ENCODE data around the gene ANAPC5.

Gene ANAPC5

DNA sequence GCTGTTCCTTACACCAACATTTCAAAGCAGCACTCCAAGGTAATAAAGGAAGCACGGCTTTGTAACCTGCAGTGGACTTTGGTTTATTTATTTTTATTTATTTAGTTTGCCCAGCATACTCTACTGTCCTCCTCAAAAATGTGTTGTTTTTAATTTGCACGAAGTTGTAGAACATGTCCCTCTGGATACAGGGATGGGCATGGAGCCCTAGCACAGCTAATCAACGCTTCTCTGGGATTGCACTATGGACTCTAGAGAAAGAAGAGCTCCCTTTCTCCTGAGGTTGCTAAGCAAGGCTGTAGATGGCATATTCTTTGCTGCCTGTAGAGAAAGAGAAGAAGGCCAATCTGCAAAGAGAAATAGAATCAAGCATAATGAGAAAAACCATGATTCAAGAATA lies 5.9 kb upstream of the ANAPC5 start:
- WGBS (ENCODE audit: extremely low coverage, insufficient coverage, low lambda C conversion rate), result no CpG with 5 or more reads among the region's 3 CpGs
- Histone ChIP-seq H3K9ac (ENCODE audit: low read length) (no peak overlapping the region), H3K4me3 (ENCODE audit: low read length) (no peak overlapping the region), H2AK5ac (ENCODE audit: low read length) (no peak overlapping the region), H3K4ac (ENCODE audit: low read depth, low read length) (no peak overlapping the region), H3K4me2 (ENCODE audit: low read length) (no peak overlapping the region), H3K23ac (ENCODE audit: low read length) (no peak overlapping the region), H3K79me2 (ENCODE audit: control insufficient read depth, insufficient read depth, low read length) (no peaks in the 10 kb centered on the region), H3K27me3 (ENCODE audit: insufficient read depth, low read length, poor library complexity) (no peaks in the 10 kb centered on the region), H2BK120ac (ENCODE audit: low read depth, low read length) (no peak overlapping the region), H2BK5ac (ENCODE audit: low read length) (no peak overlapping the region), H4K5ac (ENCODE audit: low read length) (no peak overlapping the region), H3K79me1 (ENCODE audit: low read length) (no peaks in the 10 kb centered on the region), H3K36me3 (ENCODE audit: control insufficient read depth, insufficient read depth, low read length) (no peaks in the 10 kb centered on the region), H3K4me1 (ENCODE audit: control insufficient read depth, low read depth, low read length) (no peaks in the 10 kb centered on the region), H2BK15ac (replicated peaks; ENCODE audit: low read depth) (no peak overlapping the region), H4K8ac (ENCODE audit: low read depth, low read length) (no peak overlapping the region), H3K27ac (ENCODE audit: low read depth, low read length) (no peak overlapping the region), H3K18ac (ENCODE audit: low read length) (no peak overlapping the region), H3K56ac (ENCODE audit: low read length) (no peak overlapping the region)
- DNase-seq, result no peak

DNA sequence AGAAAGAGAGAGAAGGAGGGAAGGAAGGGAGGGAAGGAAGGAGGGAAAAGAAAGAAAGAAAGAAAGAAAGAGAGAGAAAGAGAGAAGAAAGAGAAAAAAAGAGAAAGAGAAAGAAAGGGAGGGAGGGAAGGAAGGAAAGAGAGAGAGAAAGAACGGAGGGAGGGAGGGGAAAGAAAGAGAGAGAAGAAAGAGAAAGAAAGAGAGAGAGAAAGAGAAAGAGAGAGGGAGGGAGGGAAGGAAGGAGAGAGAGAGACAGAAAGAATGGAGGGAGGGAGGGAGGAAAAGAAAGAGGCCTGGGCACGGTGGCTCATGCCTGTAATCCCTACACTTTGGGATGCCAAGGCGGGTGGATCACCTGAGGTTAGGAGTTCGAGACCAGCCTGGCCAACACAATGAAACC lies 5.1 kb upstream of the ANAPC5 start:
- H3K27ac ChIP-seq (ENCODE audit: low read depth, low read length), result no peak overlapping the region

DNA sequence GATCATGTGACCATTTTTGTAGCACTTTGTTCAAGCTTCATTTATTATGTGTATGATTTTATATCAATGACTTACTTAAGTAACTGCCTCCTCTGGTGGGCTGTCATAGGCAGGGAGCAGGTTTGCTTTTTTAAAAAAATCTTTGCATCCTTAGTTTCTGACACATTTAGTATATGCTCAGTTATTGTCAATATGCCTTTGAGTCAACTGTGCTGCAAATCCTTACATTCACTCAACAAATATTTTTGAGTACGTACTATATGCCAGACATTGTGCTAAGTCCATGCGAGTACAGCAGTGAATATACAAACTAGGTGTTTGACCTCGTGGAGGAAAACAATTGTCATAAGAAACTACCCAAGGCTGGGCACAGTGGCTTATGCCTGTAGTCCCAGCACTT lies 4.4 kb upstream of the ANAPC5 start:
- Histone ChIP-seq H3K27ac (ENCODE audit: low read depth, low read length) (no peak overlapping the region), H2AK5ac (ENCODE audit: low read length) (no peak overlapping the region), H3K79me2 (ENCODE audit: control insufficient read depth, insufficient read depth, low read length) (peaks cover 4% of the 10 kb centered on the region), H2BK120ac (ENCODE audit: low read depth, low read length) (no peak overlapping the region), H3K36me3 (ENCODE audit: control insufficient read depth, insufficient read depth, low read length) (no peaks in the 10 kb centered on the region), H3K27me3 (ENCODE audit: insufficient read depth, low read length, poor library complexity) (no peaks in the 10 kb centered on the region), H3K4me2 (ENCODE audit: low read length) (no peak overlapping the region), H4K8ac (ENCODE audit: low read depth, low read length) (no peak overlapping the region), H3K56ac (ENCODE audit: low read length) (no peak overlapping the region), H3K4me1 (ENCODE audit: control insufficient read depth, low read depth, low read length) (no peaks in the 10 kb centered on the region), H3K4ac (ENCODE audit: low read depth, low read length) (no peak overlapping the region), H3K23ac (ENCODE audit: low read length) (no peak overlapping the region), H2BK15ac (replicated peaks; ENCODE audit: low read depth) (no peak overlapping the region), H3K9ac (ENCODE audit: low read length) (no peak overlapping the region), H2BK5ac (ENCODE audit: low read length) (no peak overlapping the region), H3K4me3 (ENCODE audit: low read length) (no peak overlapping the region), H3K79me1 (ENCODE audit: low read length) (peaks cover 4% of the 10 kb centered on the region), H4K5ac (ENCODE audit: low read length) (no peak overlapping the region), H3K18ac (ENCODE audit: low read length) (no peak overlapping the region)
- WGBS (ENCODE audit: extremely low coverage, insufficient coverage, low lambda C conversion rate), result no CpG with 5 or more reads among the region's 3 CpGs
- no peak for DNase-seq

More for the DNA sequence above, 5.1 kb upstream of the ANAPC5 start:
- DNase-seq, result no peak
- Histone ChIP-seq H3K9ac (ENCODE audit: low read length) (no peak overlapping the region), H3K27me3 (ENCODE audit: insufficient read depth, low read length, poor library complexity) (no peaks in the 10 kb centered on the region), H4K5ac (ENCODE audit: low read length) (no peak overlapping the region), H2AK5ac (ENCODE audit: low read length) (no peak overlapping the region), H3K79me1 (ENCODE audit: low read length) (no peaks in the 10 kb centered on the region), H3K4me1 (ENCODE audit: control insufficient read depth, low read depth, low read length) (no peaks in the 10 kb centered on the region), H2BK5ac (ENCODE audit: low read length) (no peak overlapping the region), H4K8ac (ENCODE audit: low read depth, low read length) (no peak overlapping the region), H3K56ac (ENCODE audit: low read length) (no peak overlapping the region), H2BK15ac (replicated peaks; ENCODE audit: low read depth) (no peak overlapping the region), H2BK120ac (ENCODE audit: low read depth, low read length) (no peak overlapping the region), H3K4ac (ENCODE audit: low read depth, low read length) (no peak overlapping the region), H3K4me3 (ENCODE audit: low read length) (no peak overlapping the region), H3K23ac (ENCODE audit: low read length) (no peak overlapping the region), H3K36me3 (ENCODE audit: control insufficient read depth, insufficient read depth, low read length) (no peaks in the 10 kb centered on the region), H3K18ac (ENCODE audit: low read length) (no peak overlapping the region), H3K4me2 (ENCODE audit: low read length) (no peak overlapping the region), H3K79me2 (ENCODE audit: control insufficient read depth, insufficient read depth, low read length) (no peaks in the 10 kb centered on the region)
- no CpG with 5 or more reads among the region's 4 CpGs for WGBS (ENCODE audit: extremely low coverage, insufficient coverage, low lambda C conversion rate)

DNA sequence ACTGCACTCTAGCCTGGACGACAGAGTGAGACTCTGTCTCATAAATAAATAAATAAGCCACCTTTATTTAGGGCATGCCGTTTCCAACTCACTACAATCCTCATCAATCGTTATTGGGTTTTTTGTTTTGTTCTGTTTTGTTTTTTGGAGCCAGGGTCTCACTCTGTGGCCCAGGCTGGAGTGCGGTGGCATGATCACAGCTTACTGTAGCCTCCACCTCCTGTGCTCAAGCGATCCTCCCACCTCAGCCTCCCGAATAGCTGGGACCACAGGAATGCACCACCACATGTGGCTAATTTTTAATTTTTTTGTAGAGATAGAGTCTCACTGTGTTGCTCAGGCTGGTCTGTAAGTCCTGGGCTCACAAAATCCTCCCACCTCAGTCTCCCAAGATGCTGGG lies 3.6 kb upstream of the ANAPC5 start:
- H3K9ac ChIP-seq (ENCODE audit: low read length), result no peak overlapping the region
- no peak overlapping the region for H3K4me3 ChIP-seq (ENCODE audit: low read length)
- DNase-seq, result no peak
- H3K27ac ChIP-seq (ENCODE audit: low read depth, low read length), result no peak overlapping the region
- H3K79me2 ChIP-seq (ENCODE audit: control insufficient read depth, insufficient read depth, low read length), result peaks cover 12% of the 10 kb centered on the region
- no peaks in the 10 kb centered on the region for H3K27me3 ChIP-seq (ENCODE audit: insufficient read depth, low read length, poor library complexity)
- H3K36me3 ChIP-seq (ENCODE audit: control insufficient read depth, insufficient read depth, low read length), result no peaks in the 10 kb centered on the region
- no peak overlapping the region for H3K18ac ChIP-seq (ENCODE audit: low read length)
- H2BK15ac ChIP-seq (replicated peaks; ENCODE audit: low read depth), result no peak overlapping the region
- H3K4ac ChIP-seq (ENCODE audit: low read depth, low read length), result no peak overlapping the region
- no peak overlapping the region for H4K8ac ChIP-seq (ENCODE audit: low read depth, low read length)
- no CpG with 5 or more reads among the region's 6 CpGs for WGBS (ENCODE audit: extremely low coverage, insufficient coverage, low lambda C conversion rate)
- no peaks in the 10 kb centered on the region for H3K4me1 ChIP-seq (ENCODE audit: control insufficient read depth, low read depth, low read length)
- no peak overlapping the region for H3K4me2 ChIP-seq (ENCODE audit: low read length)
- H2AK5ac ChIP-seq (ENCODE audit: low read length), result no peak overlapping the region
- H2BK5ac ChIP-seq (ENCODE audit: low read length), result no peak overlapping the region
- peaks cover 4% of the 10 kb centered on the region for H3K79me1 ChIP-seq (ENCODE audit: low read length)
- H3K23ac ChIP-seq (ENCODE audit: low read length), result no peak overlapping the region
- no peak overlapping the region for H2BK120ac ChIP-seq (ENCODE audit: low read depth, low read length)
- no peak overlapping the region for H4K5ac ChIP-seq (ENCODE audit: low read length)
- H3K56ac ChIP-seq (ENCODE audit: low read length), result no peak overlapping the region

DNA sequence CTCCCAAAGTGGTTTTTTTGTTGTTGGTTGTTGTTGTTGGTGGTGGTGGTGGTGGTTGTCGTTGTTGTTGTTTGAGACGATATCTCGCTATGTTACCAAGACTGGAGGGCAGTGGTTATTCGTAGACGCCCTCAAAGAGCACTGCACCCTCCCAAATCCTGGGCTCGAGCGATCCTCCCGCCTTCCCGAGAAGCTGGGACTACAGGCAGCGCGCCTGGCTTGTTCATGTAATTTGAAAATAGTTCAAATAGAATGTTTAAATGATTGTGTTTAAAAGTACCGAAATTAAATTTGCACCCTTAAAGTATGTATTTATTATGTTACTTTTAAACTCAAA lies 439 bp upstream of the ANAPC5 start:
- peak overlapping the region; percentile 26 for H3K56ac ChIP-seq (ENCODE audit: low read length)
- H2AK5ac ChIP-seq (ENCODE audit: low read length), result no peak overlapping the region
- H3K4me2 ChIP-seq (ENCODE audit: low read length), result no peak overlapping the region
- no peak overlapping the region for H3K23ac ChIP-seq (ENCODE audit: low read length)
- no peak overlapping the region for H2BK5ac ChIP-seq (ENCODE audit: low read length)
- no peaks in the 10 kb centered on the region for H3K4me1 ChIP-seq (ENCODE audit: control insufficient read depth, low read depth, low read length)
- no peak overlapping the region for H4K5ac ChIP-seq (ENCODE audit: low read length)
- H2BK120ac ChIP-seq (ENCODE audit: low read depth, low read length), result no peak overlapping the region
- no peaks in the 10 kb centered on the region for H3K36me3 ChIP-seq (ENCODE audit: control insufficient read depth, insufficient read depth, low read length)
- H3K79me2 ChIP-seq (ENCODE audit: control insufficient read depth, insufficient read depth, low read length), result peaks cover 18% of the 10 kb centered on the region
- 100% methylated on average over 1 of the region's 12 CpGs for WGBS (ENCODE audit: extremely low coverage, insufficient coverage, low lambda C conversion rate)
- no peak overlapping the region for H2BK15ac ChIP-seq (replicated peaks; ENCODE audit: low read depth)
- no peak overlapping the region for H3K27ac ChIP-seq (ENCODE audit: low read depth, low read length)
- H3K4ac ChIP-seq (ENCODE audit: low read depth, low read length), result no peak overlapping the region
- no peak for DNase-seq
- H3K4me3 ChIP-seq (ENCODE audit: low read length), result no peak overlapping the region
- no peak overlapping the region for H4K8ac ChIP-seq (ENCODE audit: low read depth, low read length)
- H3K18ac ChIP-seq (ENCODE audit: low read length), result no peak overlapping the region
- no peaks in the 10 kb centered on the region for H3K27me3 ChIP-seq (ENCODE audit: insufficient read depth, low read length, poor library complexity)
- peaks cover 5% of the 10 kb centered on the region for H3K79me1 ChIP-seq (ENCODE audit: low read length)
- peak overlapping the region; percentile 10 for H3K9ac ChIP-seq (ENCODE audit: low read length)

DNA sequence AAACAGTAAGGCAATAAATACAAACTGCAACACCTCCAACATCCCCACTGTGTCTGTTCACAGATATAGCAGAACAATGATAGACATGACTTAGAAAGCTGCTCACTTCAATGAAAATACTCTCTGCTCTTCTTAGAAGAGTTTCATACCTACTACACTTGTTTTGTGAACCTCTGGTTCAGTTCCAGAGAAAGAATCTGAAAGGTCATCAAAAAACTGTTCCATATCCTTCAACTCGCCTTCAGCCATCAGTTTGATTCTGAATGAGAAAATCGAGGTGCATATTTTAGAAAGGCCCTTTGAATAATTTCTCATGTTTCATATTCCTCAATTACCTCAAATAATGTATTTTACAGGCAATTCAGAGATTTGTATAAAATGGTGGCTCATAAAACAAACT lies 5.5 kb downstream of the ANAPC5 start:
- Histone ChIP-seq H4K8ac (ENCODE audit: low read depth, low read length) (no peak overlapping the region), H2BK120ac (ENCODE audit: low read depth, low read length) (no peak overlapping the region), H2AK5ac (ENCODE audit: low read length) (no peak overlapping the region), H2BK5ac (ENCODE audit: low read length) (no peak overlapping the region), H3K4me3 (ENCODE audit: low read length) (no peak overlapping the region), H4K5ac (ENCODE audit: low read length) (no peak overlapping the region), H3K4me1 (ENCODE audit: control insufficient read depth, low read depth, low read length) (no peaks in the 10 kb centered on the region), H3K79me2 (ENCODE audit: control insufficient read depth, insufficient read depth, low read length) (peaks cover 14% of the 10 kb centered on the region), H3K27ac (ENCODE audit: low read depth, low read length) (no peak overlapping the region), H3K4ac (ENCODE audit: low read depth, low read length) (no peak overlapping the region), H3K23ac (ENCODE audit: low read length) (no peak overlapping the region), H3K9ac (ENCODE audit: low read length) (no peak overlapping the region), H3K56ac (ENCODE audit: low read length) (no peak overlapping the region), H3K18ac (ENCODE audit: low read length) (no peak overlapping the region), H2BK15ac (replicated peaks; ENCODE audit: low read depth) (no peak overlapping the region), H3K27me3 (ENCODE audit: insufficient read depth, low read length, poor library complexity) (no peaks in the 10 kb centered on the region), H3K36me3 (ENCODE audit: control insufficient read depth, insufficient read depth, low read length) (peaks cover 2% of the 10 kb centered on the region), H3K79me1 (ENCODE audit: low read length) (peaks cover 4% of the 10 kb centered on the region), H3K4me2 (ENCODE audit: low read length) (no peak overlapping the region)
- no CpG with 5 or more reads among the region's 2 CpGs for WGBS (ENCODE audit: extremely low coverage, insufficient coverage, low lambda C conversion rate)
- DNase-seq, result no peak
